Retinal pigment epithelial cell (primary cell): ENCODE measurements around the gene PPIF.

Experiments
- DNase-seq: peaks from one replicate; pipeline ENCODE4 v3.0.0-alpha.2; 2010; ENCODE audit warnings: low read depth
- H3K4me3 ChIP-seq: 2 replicates; pipeline ENCODE4 v1.5.1; 2011; ENCODE audit warnings: mild to moderate bottlenecking, low read length, control low read depth, moderate library complexity
- CTCF ChIP-seq: conservative IDR thresholded peaks from 2 replicates; pipeline ENCODE4 v1.5.1; 2011; ENCODE audit warnings: low read depth, low read length, control low read depth, inconsistent platforms

The PPIF gene

GRCh38 chr10:79404231-79404609 lies 57.0 kb downstream of the PPIF start:
- no peak overlapping the region for H3K4me3 ChIP-seq
- no peak for DNase-seq
- no peak for TF ChIP-seq CTCF

GRCh38 chr10:79404690-79405131 lies 57.4 kb downstream of the PPIF start:
- no peak overlapping the region for H3K4me3 ChIP-seq
- DNase-seq, result no peak
- no peak for TF ChIP-seq CTCF
